HEK293T (cell line): Measurements from ENCODE around the gene GPN3.

Source experiments
- ARNT ChIP-seq: fragments of 450-650 bp; IDR thresholded peaks from 2 replicates; pipeline ENCODE4 v1.6.1; 2017; ENCODE audit warnings: mild to moderate bottlenecking
- BHLHE40 ChIP-seq: fragments of 450-650 bp; IDR thresholded peaks from 2 replicates; pipeline ENCODE4 v1.6.1; 2016; ENCODE audit warnings: mild to moderate bottlenecking, moderate library complexity, borderline replicate concordance
- ELF4 ChIP-seq: fragments of 450-650 bp; IDR thresholded peaks from 2 replicates; pipeline ENCODE4 v1.6.1; 2017; ENCODE audit warnings: antibody characterized with exemption
- FOXA1 ChIP-seq: fragments of 450-650 bp; IDR thresholded peaks from 2 replicates; pipeline ENCODE4 v1.6.1; 2016; ENCODE audit warnings: mild to moderate bottlenecking
- FOXM1 ChIP-seq: fragments of 450-650 bp; IDR thresholded peaks from 2 replicates; pipeline ENCODE4 v1.6.1; 2017; ENCODE audit warnings: mild to moderate bottlenecking, borderline replicate concordance
- HDGF ChIP-seq: fragments of 450-650 bp; IDR thresholded peaks from 2 replicates; pipeline ENCODE4 v1.6.1; 2017; ENCODE audit warnings: antibody characterized with exemption, borderline replicate concordance
- L3MBTL2 ChIP-seq: fragments of 450-650 bp; conservative IDR thresholded peaks from 2 replicates; pipeline ENCODE4 v1.6.1; 2016; ENCODE audit warnings: mild to moderate bottlenecking
- SP1 ChIP-seq: fragments of 450-650 bp; IDR thresholded peaks from 2 replicates; pipeline ENCODE4 v1.6.1; 2017
- SUZ12 ChIP-seq: fragments of 450-650 bp; IDR thresholded peaks from 2 replicates; pipeline ENCODE4 v1.6.1; 2016; ENCODE audit warnings: mild to moderate bottlenecking
- ZNF384 ChIP-seq: fragments of 450-650 bp; IDR thresholded peaks from 2 replicates; pipeline ENCODE4 v1.6.1; 2016

DNA sequence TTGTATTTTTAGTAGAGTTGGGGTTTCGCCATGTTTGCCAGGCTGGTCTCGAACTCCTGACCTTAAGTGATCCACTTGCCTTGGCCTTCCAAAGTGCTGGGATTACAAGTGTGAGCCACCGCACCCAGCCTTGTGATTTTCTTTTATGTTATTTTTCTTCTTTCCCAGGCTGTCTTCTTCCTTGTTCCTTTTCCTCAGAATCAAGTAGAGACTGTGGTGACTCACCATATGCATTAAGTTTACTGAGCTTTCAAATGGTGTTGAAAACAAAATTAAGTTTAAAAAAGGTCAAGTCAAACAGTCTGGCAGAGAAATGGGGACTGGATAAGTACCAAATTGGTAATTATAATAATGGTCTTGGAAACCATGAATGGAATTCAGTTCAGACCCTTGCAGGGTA is 23.6 kb downstream of the GPN3 start:
- TF ChIP-seq ZNF384: no peak
- TF ChIP-seq SUZ12: no peak
- no peak for TF ChIP-seq ARNT
- TF ChIP-seq FOXA1: no peak
- TF ChIP-seq FOXM1: no peak
- TF ChIP-seq SP1: no peak
- TF ChIP-seq ELF4: no peak
- no peak for TF ChIP-seq L3MBTL2
- no peak for TF ChIP-seq BHLHE40
- TF ChIP-seq HDGF: no peak
